DMS153 treated with DMSO at 0.1 percent for 48 hours (cell line): ENCODE results near the gene IFT25.
"Not testable (repeated sequence)": the region's sequence is repeated elsewhere in the genome, so short reads cannot be mapped to it uniquely, and the experiment has no call there.

Experiments used
- DNase-seq: peaks from one replicate; lab custom pipeline; 2025; ENCODE audit not compliant: unreplicated experiment; lab: John Stamatoyannopoulos, UW

The IFT25 gene

GRCh38 chr1:53889304-53890298, 55.9 kb downstream of the IFT25 start, which contains the start of gene YIPF1:
Gene YIPF1, minus strand, starts transcription at chr1:53889797. Its CDS starts 860 bp downstream, at chr1:53888937.
- peak; percentile 74 for DNase-seq

- DNase-seq: no peak
Measured at GRCh38 chr1:53888681-53889080, 56.8 kb downstream of the IFT25 start.

- not testable (repeated sequence) for DNase-seq
Measured at GRCh38 chr1:53883600-53883999, 61.9 kb downstream of the IFT25 start.

GRCh38 chr1:53881853-53882252, 63.6 kb downstream of the IFT25 start:
- DNase-seq: not testable (repeated sequence)

- DNase-seq: peak; percentile 68
Measured at GRCh38 chr1:53878492-53879105, 66.9 kb downstream of the IFT25 start.

- DNase-seq: not testable (repeated sequence)
Measured at GRCh38 chr1:53875150-53875549, 70.3 kb downstream of the IFT25 start.

GRCh38 chr1:53871773-53872484, 73.6 kb downstream of the IFT25 start:
- no peak for DNase-seq
